H1 (cell line): ENCODE results near the gene CTSC. TPM values are rescaled to one million over a fixed set of nuclear protein-coding genes. Genes with fewer than 3 reads are reported as not detected.

Source experiments
- CEBPB ChIP-seq: IDR thresholded peaks from 2 replicates; pipeline ENCODE4 v1.6.1; 2012; ENCODE audit warnings: low read depth, low read length
- JUN ChIP-seq: IDR thresholded peaks from 2 replicates; pipeline ENCODE4 v1.6.1; 2011; ENCODE audit warnings: low read depth, mild to moderate bottlenecking, improper control_type of control experiment, low read length
- NRF1 ChIP-seq: IDR thresholded peaks from 2 replicates; pipeline ENCODE4 v1.6.1; 2011; ENCODE audit warnings: mild to moderate bottlenecking, low read depth, low read length, improper control_type of control experiment
- SP4 ChIP-seq: IDR thresholded peaks from 2 replicates; pipeline ENCODE4 v1.6.1; 2012; ENCODE audit warnings: low read length, inconsistent platforms
- SUZ12 ChIP-seq: fragments of 200-600 bp; sonication (generic); IDR thresholded peaks from 2 replicates; pipeline ENCODE4 v1.6.1; 2012; ENCODE audit warnings: mild to moderate bottlenecking, inconsistent platforms, low read length, moderate library complexity, mixed read lengths
- TCF12 ChIP-seq: IDR thresholded peaks from 2 replicates; pipeline ENCODE4 v1.6.1; 2011; ENCODE audit warnings: low read depth, mild to moderate bottlenecking, low read length
- polyA plus RNA-seq, 7 experiments: library from polyadenylated mRNA; depleted of rRNA in 3 of 7; stranded (reverse) in 5 of 7; unstranded in 2 of 7; fragments of >200 nt in 5 of 7; fragments of 200-250 nt in 2 of 7; gene quantifications; 1 replicate in 5 of 7; 2 replicates in 1 of 7; 4 replicates in 1 of 7; pipeline versions ENCODE4 v1.2.1 to v1.2.3, GENCODE V29; 2011 to 2013; ENCODE audit warnings: missing spikeins in 2 of 7, mixed read lengths in 2 of 7
- total RNA-seq: library from RNA; stranded (reverse); fragmentation: NEBNext Ultra II Directional; extraction: Animal tissue kit (Norgen Biotek cat#: 25700); gene quantifications from 2 replicates; pipeline ENCODE4 v1.2.1, GENCODE V29; 2021

The CTSC gene
- total and polyA plus RNA-seq, 2 of the 8 experiments (the other 6 are each of a cell fraction or from before 2014, with no cell fraction given): 347 to 369 TPM

GRCh38 chr11:88277349-88277915 lies 60.1 kb downstream of the CTSC start (continued):
- TF ChIP-seq NRF1: no peak
- TF ChIP-seq SUZ12: no peak
- TF ChIP-seq CEBPB: no peak
- TF ChIP-seq JUN: no peak
- TF ChIP-seq SP4: no peak
- no peak for TF ChIP-seq TCF12
